Activated T-helper 17 cell treated with anti-CD3 and anti-CD28 coated beads, Interleukin-2, amount 50 U/mL, for 72 hours (primary cell): ENCODE data around the gene JUNB. TPM values are rescaled to one million over a fixed set of nuclear protein-coding genes. Genes with fewer than 3 reads are reported as not detected.

Experiments used
- ATAC-seq: fragments of 150-1000 bp; cut with Tn5 transposase; replicated peaks from 2 replicates; pipeline ENCODE4 v1.10.0; 2021; ENCODE audit warnings: mild to moderate bottlenecking, moderate library complexity
- H3K27ac Mint-ChIP-seq: one replicate; pipeline ENCODE4 v1.8.0; 2022; ENCODE audit warnings: mixed read lengths
- H3K27me3 Mint-ChIP-seq: one replicate; pipeline ENCODE4 v1.8.0; 2022; ENCODE audit warnings: mixed read lengths
- H3K36me3 Mint-ChIP-seq: one replicate; pipeline ENCODE4 v1.8.0; 2022; ENCODE audit warnings: low read depth, mild to moderate bottlenecking, mixed read lengths
- H3K4me1 Mint-ChIP-seq: one replicate; pipeline ENCODE4 v1.8.0; 2022; ENCODE audit warnings: mixed read lengths
- H3K4me3 Mint-ChIP-seq: one replicate; pipeline ENCODE4 v1.8.0; 2022; ENCODE audit warnings: mild to moderate bottlenecking, mixed read lengths
- H3K9me3 Mint-ChIP-seq: one replicate; pipeline ENCODE4 v1.8.0; 2022; ENCODE audit warnings: mixed read lengths
- total RNA-seq, 2 donors: library from RNA; stranded (reverse); gene quantifications; one replicate each; pipeline ENCODE4 v1.2.3, GENCODE V29; 2022

The JUNB gene
- total RNA-seq, 2 donors from 2014 or later = 328 to 586 TPM

GRCh38 chr19:12766051-12766521 lies 25.2 kb upstream of the JUNB start:
- Mint-ChIP-seq H3K36me3 (no peaks in the 10 kb centered on the region), H3K27me3 (no peaks in the 10 kb centered on the region), H3K9me3 (no peaks in the 10 kb centered on the region), H3K4me1 (peaks cover 5% of the 10 kb centered on the region), H3K27ac (no peak overlapping the region), H3K4me3 (peak overlapping the region; percentile 48)
- peak; percentile 85 for ATAC-seq

GRCh38 chr19:12767150-12767549 lies 24.1 kb upstream of the JUNB start:
- Mint-ChIP-seq H3K27ac (no peak overlapping the region), H3K27me3 (no peaks in the 10 kb centered on the region), H3K9me3 (no peaks in the 10 kb centered on the region), H3K4me3 (no peak overlapping the region), H3K36me3 (no peaks in the 10 kb centered on the region), H3K4me1 (peaks cover 5% of the 10 kb centered on the region)
- ATAC-seq = no peak

- Mint-ChIP-seq H3K4me1 (peaks cover 5% of the 10 kb centered on the region), H3K9me3 (no peaks in the 10 kb centered on the region), H3K27me3 (no peaks in the 10 kb centered on the region), H3K36me3 (no peaks in the 10 kb centered on the region), H3K27ac (no peak overlapping the region), H3K4me3 (no peak overlapping the region)
- ATAC-seq = no peak
These were observed 23.6 kb upstream of the JUNB start for GRCh38 chr19:12767666-12768065.

GRCh38 chr19:12769689-12770088 lies 21.6 kb upstream of the JUNB start:
- Mint-ChIP-seq H3K4me1 (peaks cover 8% of the 10 kb centered on the region), H3K9me3 (no peaks in the 10 kb centered on the region), H3K27me3 (no peaks in the 10 kb centered on the region), H3K4me3 (peak overlapping the region; percentile 44), H3K36me3 (no peaks in the 10 kb centered on the region), H3K27ac (no peak overlapping the region)
- ATAC-seq = peak; percentile 90

GRCh38 chr19:12770922-12771321 lies 20.4 kb upstream of the JUNB start:
- Mint-ChIP-seq H3K27me3 (no peaks in the 10 kb centered on the region), H3K4me1 (peaks cover 8% of the 10 kb centered on the region), H3K27ac (no peak overlapping the region), H3K4me3 (no peak overlapping the region), H3K36me3 (no peaks in the 10 kb centered on the region), H3K9me3 (no peaks in the 10 kb centered on the region)
- ATAC-seq = no peak

GRCh38 chr19:12772323-12772722 lies 19.0 kb upstream of the JUNB start:
- ATAC-seq = no peak
- H3K4me1 Mint-ChIP-seq = peaks cover 8% of the 10 kb centered on the region
- H3K36me3 Mint-ChIP-seq = no peaks in the 10 kb centered on the region
- H3K27ac Mint-ChIP-seq = no peak overlapping the region
- H3K27me3 Mint-ChIP-seq = no peaks in the 10 kb centered on the region
- no peaks in the 10 kb centered on the region for H3K9me3 Mint-ChIP-seq
- H3K4me3 Mint-ChIP-seq = no peak overlapping the region

GRCh38 chr19:12773571-12773970 lies 17.7 kb upstream of the JUNB start:
- no peak for ATAC-seq
- no peaks in the 10 kb centered on the region for H3K9me3 Mint-ChIP-seq
- H3K36me3 Mint-ChIP-seq = no peaks in the 10 kb centered on the region
- no peak overlapping the region for H3K4me3 Mint-ChIP-seq
- H3K4me1 Mint-ChIP-seq = peaks cover 12% of the 10 kb centered on the region
- no peaks in the 10 kb centered on the region for H3K27me3 Mint-ChIP-seq
- no peak overlapping the region for H3K27ac Mint-ChIP-seq

- Mint-ChIP-seq H3K27ac (no peak within 1 kb of the TSS), H3K4me3 (peak within 1 kb of the TSS; percentile 97), H3K4me1 (peaks cover 13% of the 10 kb centered on the region), H3K9me3 (no peaks in the 10 kb centered on the region), H3K27me3 (no peaks in the 10 kb centered on the region), H3K36me3 (no peaks in the 10 kb centered on the region)
- peak; percentile 13 for ATAC-seq
These were observed 16.4 kb upstream of the JUNB start, which contains the start of gene HOOK2 for GRCh38 chr19:12774588-12775555. Gene HOOK2 (minus strand): TSS chr19:12775552. CDS start chr19:12775449, 103 bp downstream.

- peak overlapping the region; percentile 95 for H3K27ac Mint-ChIP-seq
- peaks cover 13% of the 10 kb centered on the region for H3K4me1 Mint-ChIP-seq
- H3K4me3 Mint-ChIP-seq = peak overlapping the region; percentile 97
- H3K9me3 Mint-ChIP-seq = no peaks in the 10 kb centered on the region
- ATAC-seq = peak; percentile 41
- H3K27me3 Mint-ChIP-seq = no peaks in the 10 kb centered on the region
- peaks cover 6% of the 10 kb centered on the region for H3K36me3 Mint-ChIP-seq
These were observed 13.9 kb upstream of the JUNB start for GRCh38 chr19:12777217-12778016.

- H3K9me3 Mint-ChIP-seq = no peaks in the 10 kb centered on the region
- H3K36me3 Mint-ChIP-seq = peaks cover 6% of the 10 kb centered on the region
- H3K27ac Mint-ChIP-seq = peak overlapping the region; percentile 95
- peak; percentile 4 for ATAC-seq
- H3K4me3 Mint-ChIP-seq = peak overlapping the region; percentile 97
- H3K4me1 Mint-ChIP-seq = peaks cover 13% of the 10 kb centered on the region
- no peaks in the 10 kb centered on the region for H3K27me3 Mint-ChIP-seq
These were observed 13.0 kb upstream of the JUNB start for GRCh38 chr19:12778017-12778904.

GRCh38 chr19:12778905-12779161 lies 12.5 kb upstream of the JUNB start:
- peaks cover 9% of the 10 kb centered on the region for H3K4me1 Mint-ChIP-seq
- H3K9me3 Mint-ChIP-seq = no peaks in the 10 kb centered on the region
- peak overlapping the region; percentile 95 for H3K27ac Mint-ChIP-seq
- H3K4me3 Mint-ChIP-seq = peak overlapping the region; percentile 97
- H3K27me3 Mint-ChIP-seq = no peaks in the 10 kb centered on the region
- ATAC-seq = no peak
- peaks cover 6% of the 10 kb centered on the region for H3K36me3 Mint-ChIP-seq

- Mint-ChIP-seq H3K4me3 (peak overlapping the region; percentile 97), H3K4me1 (peaks cover 9% of the 10 kb centered on the region), H3K9me3 (no peaks in the 10 kb centered on the region)
These were observed 11.9 kb upstream of the JUNB start for GRCh38 chr19:12779162-12779993.

GRCh38 chr19:12782174-12782423 lies 9.2 kb upstream of the JUNB start:
- H3K4me1 Mint-ChIP-seq = peaks cover 9% of the 10 kb centered on the region
- peaks cover 6% of the 10 kb centered on the region for H3K36me3 Mint-ChIP-seq
- peak overlapping the region; percentile 86 for H3K27ac Mint-ChIP-seq
- no peaks in the 10 kb centered on the region for H3K27me3 Mint-ChIP-seq
- no peaks in the 10 kb centered on the region for H3K9me3 Mint-ChIP-seq
- ATAC-seq = no peak
- no peak overlapping the region for H3K4me3 Mint-ChIP-seq

More at GRCh38 chr19:12779162-12779993, 11.9 kb upstream of the JUNB start:
- Mint-ChIP-seq H3K36me3 (peaks cover 6% of the 10 kb centered on the region), H3K27me3 (no peaks in the 10 kb centered on the region), H3K27ac (peak overlapping the region; percentile 95)
- ATAC-seq = no peak
